SK-N-SH treated with all-trans-retinoic acid at 6 μM for 48 hours (cell line): ENCODE measurements around the gene MICU2.

Source experiments
- ATAC-seq: fragments of 200-7000 bp; cut with Tn5 transposase; 3 replicates; pipeline ENCODE4 v1.9.1; 2020; ENCODE audit warnings: mild to moderate bottlenecking, moderate library complexity
- ARNTL ChIP-seq: fragments of 450-650 bp; formaldehyde crosslinking; IDR thresholded peaks from 2 replicates; pipeline ENCODE4 v1.5.0; 2020; ENCODE audit warnings: low read depth, mild to moderate bottlenecking, moderate library complexity, borderline replicate concordance
- CREB5 ChIP-seq: fragments of 250-450 bp; sonication (Bioruptor Pico); IDR thresholded peaks from 2 replicates; pipeline ENCODE4 v1.5.1; 2020; ENCODE audit warnings: low read depth, mild to moderate bottlenecking, moderate library complexity
- CSDC2 ChIP-seq: fragments of 250-450 bp; sonication (Bioruptor Pico); IDR thresholded peaks from 2 replicates; pipeline ENCODE4 v1.5.0; 2020; ENCODE audit warnings: mild to moderate bottlenecking, moderate library complexity
- CSRNP3 ChIP-seq: fragments of 250-450 bp; sonication (Bioruptor Pico); IDR thresholded peaks from 2 replicates; pipeline ENCODE4 v1.5.1; 2021; ENCODE audit warnings: mild to moderate bottlenecking, moderate library complexity
- GLIS3 ChIP-seq: fragments of 250-450 bp; sonication (Bioruptor Pico); IDR thresholded peaks from 2 replicates; pipeline ENCODE4 v1.5.0; 2020; ENCODE audit warnings: mild to moderate bottlenecking, moderate library complexity
- ISL1 ChIP-seq: fragments of 250-450 bp; sonication (Bioruptor Pico); IDR thresholded peaks from 2 replicates; pipeline ENCODE4 v2.1.2; 2022; ENCODE audit warnings: mild to moderate bottlenecking, moderate library complexity
- OSR1 ChIP-seq: fragments of 250-450 bp; sonication (Bioruptor Pico); IDR thresholded peaks from 2 replicates; pipeline ENCODE4 v1.8.0; 2022; ENCODE audit warnings: moderate library complexity, mild to moderate bottlenecking, inconsistent platforms
- PATZ1 ChIP-seq: fragments of 250-450 bp; sonication (Bioruptor Pico); IDR thresholded peaks from 2 replicates; pipeline ENCODE4 v1.8.0; 2020; ENCODE audit warnings: mild to moderate bottlenecking, moderate library complexity, borderline replicate concordance
- POU6F1 ChIP-seq: fragments of 250-450 bp; sonication (Bioruptor Pico); IDR thresholded peaks from 2 replicates; pipeline ENCODE4 v1.8.0; 2021; ENCODE audit warnings: low read depth, mild to moderate bottlenecking, moderate library complexity, borderline replicate concordance
- PPARA ChIP-seq: fragments of 250-450 bp; sonication (Bioruptor Pico); IDR thresholded peaks from 2 replicates; pipeline ENCODE4 v1.5.0; 2020; ENCODE audit warnings: mild to moderate bottlenecking, borderline replicate concordance
- RARB ChIP-seq: fragments of 250-450 bp; sonication (Bioruptor Pico); IDR thresholded peaks from 2 replicates; pipeline ENCODE4 v1.8.0; 2021; ENCODE audit warnings: mild to moderate bottlenecking, moderate library complexity
- TCF4 ChIP-seq: fragments of 250-450 bp; sonication (Bioruptor Pico); IDR thresholded peaks from 2 replicates; pipeline ENCODE4 v1.8.0; 2021; ENCODE audit warnings: mild to moderate bottlenecking, moderate library complexity, borderline replicate concordance
- TOX ChIP-seq: fragments of 250-450 bp; sonication (Bioruptor Pico); IDR thresholded peaks from 2 replicates; pipeline ENCODE4 v1.8.0; 2021; ENCODE audit warnings: mild to moderate bottlenecking, moderate library complexity, borderline replicate concordance
- ZC3H10 ChIP-seq: fragments of 250-450 bp; sonication (Bioruptor Pico); IDR thresholded peaks from 2 replicates; pipeline ENCODE4 v1.5.1; 2021; ENCODE audit warnings: mild to moderate bottlenecking, moderate library complexity
- ZFP3 ChIP-seq: fragments of 250-450 bp; sonication (Bioruptor Pico); IDR thresholded peaks from 2 replicates; pipeline ENCODE4 v1.5.0; 2020; ENCODE audit warnings: mild to moderate bottlenecking, moderate library complexity
- ZFP30 ChIP-seq: fragments of 450-650 bp; formaldehyde crosslinking; IDR thresholded peaks from 2 replicates; pipeline ENCODE4 v1.5.0; 2022; ENCODE audit warnings: mild to moderate bottlenecking, moderate library complexity
- ZNF565 ChIP-seq: fragments of 450-650 bp; formaldehyde crosslinking; conservative IDR thresholded peaks from 2 replicates; pipeline ENCODE4 v1.5.0; 2020; ENCODE audit warnings: low read depth, mild to moderate bottlenecking, moderate library complexity
- ZNF70 ChIP-seq: fragments of 450-650 bp; formaldehyde crosslinking; IDR thresholded peaks from 2 replicates; pipeline ENCODE4 v1.5.0; 2020; ENCODE audit warnings: mild to moderate bottlenecking, moderate library complexity
- ZNF8 ChIP-seq: fragments of 450-650 bp; formaldehyde crosslinking; IDR thresholded peaks from 2 replicates; pipeline ENCODE4 v1.5.0; 2020; ENCODE audit warnings: mild to moderate bottlenecking, moderate library complexity
- TF ChIP-seq, protein P1 (sequence below): fragments of 250-450 bp; sonication (Bioruptor Pico); IDR thresholded peaks from 2 replicates; pipeline ENCODE4 v1.5.0; 2020; ENCODE audit warnings: mild to moderate bottlenecking, moderate library complexity

Gene MICU2

GRCh38 chr13:21576426-21576825 is 27.5 kb downstream of the MICU2 start (continued):
- TF ChIP-seq POU6F1 (CRISPR knock-in tag) (no peak), ARNTL (CRISPR knock-in tag) (no peak), ZFP30 (CRISPR knock-in tag) (no peak), TOX (no peak), TCF4 (CRISPR knock-in tag) (no peak), CSDC2 (no peak)
- TF ChIP-seq, all 23 proteins: peak for 0

DNA sequence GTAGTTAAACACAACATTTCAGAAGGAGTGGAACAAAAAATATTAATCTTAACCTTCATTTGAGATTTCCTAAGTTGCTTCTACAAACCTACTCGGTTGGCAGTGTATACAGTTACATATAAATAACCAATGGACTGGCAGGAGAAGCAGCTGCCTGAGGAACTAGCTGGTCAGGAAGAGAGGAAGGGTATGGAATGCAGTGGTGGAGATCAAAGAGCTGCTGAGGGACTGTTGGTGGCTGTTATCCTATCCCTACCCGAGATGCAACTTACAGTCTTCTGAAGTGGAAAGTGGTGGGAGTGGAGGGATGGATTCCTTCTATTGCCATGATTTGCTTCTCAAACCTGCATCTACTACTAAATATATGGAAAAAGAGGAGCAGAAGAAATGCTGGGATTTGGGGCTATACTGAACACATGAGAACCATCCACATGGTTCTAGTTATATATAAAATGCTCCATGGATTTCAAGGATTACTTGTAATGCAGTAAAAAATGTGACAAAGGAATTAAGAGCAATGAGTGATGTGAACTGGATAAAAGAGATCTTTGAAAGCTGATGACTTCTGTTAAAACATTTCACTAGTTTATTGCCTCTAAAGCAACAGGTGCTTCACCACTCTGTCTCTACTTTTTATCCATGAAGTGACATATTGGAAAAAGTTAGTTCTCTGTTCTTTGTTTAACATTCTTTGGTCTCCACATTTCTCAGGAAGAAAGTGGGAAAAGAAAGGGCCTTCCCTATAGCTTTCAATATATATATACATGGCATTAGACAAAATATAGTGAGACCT is 29.9 kb downstream of the MICU2 start:
- ATAC-seq: no peak
- TF ChIP-seq TOX (no peak), CSDC2 (no peak), PPARA (CRISPR knock-in tag) (no peak), ZC3H10 (CRISPR knock-in tag) (no peak), ISL1 (CRISPR knock-in tag) (no peak), ZFP3 (CRISPR knock-in tag) (no peak), TCF4 (CRISPR knock-in tag) (no peak), CSRNP3 (no peak), RARB (CRISPR knock-in tag) (no peak), CREB5 (CRISPR knock-in tag) (no peak), GLIS3 (CRISPR knock-in tag) (no peak), PATZ1 (CRISPR knock-in tag) (no peak), OSR1 (no peak), ZNF70 (CRISPR knock-in tag) (no peak)

DNA sequence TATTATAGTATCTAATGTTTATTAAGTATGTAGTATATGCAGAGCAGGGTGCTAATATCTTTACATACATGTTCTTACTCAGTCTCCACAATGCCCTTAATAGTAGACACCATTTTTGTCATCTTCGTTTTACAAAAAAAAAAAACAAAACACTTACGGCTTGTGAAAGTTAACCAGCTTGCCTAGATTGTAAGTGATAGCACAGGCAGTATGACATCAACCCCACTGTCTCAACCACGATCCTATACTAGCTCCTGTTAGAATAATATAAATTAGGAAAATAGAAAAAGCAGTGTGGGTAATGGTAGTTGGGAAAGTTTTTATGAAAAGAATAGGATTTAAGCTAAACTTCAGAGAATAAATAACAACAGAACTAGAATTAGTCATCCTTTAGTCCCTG is 34.3 kb downstream of the MICU2 start:
- no peak for ATAC-seq
- TF ChIP-seq ZNF70 (CRISPR knock-in tag) (no peak), ZFP30 (CRISPR knock-in tag) (no peak), ZNF565 (CRISPR knock-in tag) (no peak), PATZ1 (CRISPR knock-in tag) (no peak), POU6F1 (CRISPR knock-in tag) (no peak), RARB (CRISPR knock-in tag) (no peak), ZNF8 (no peak), TOX (no peak), PPARA (CRISPR knock-in tag) (no peak), CREB5 (CRISPR knock-in tag) (no peak)
- TF ChIP-seq, protein P1, sequence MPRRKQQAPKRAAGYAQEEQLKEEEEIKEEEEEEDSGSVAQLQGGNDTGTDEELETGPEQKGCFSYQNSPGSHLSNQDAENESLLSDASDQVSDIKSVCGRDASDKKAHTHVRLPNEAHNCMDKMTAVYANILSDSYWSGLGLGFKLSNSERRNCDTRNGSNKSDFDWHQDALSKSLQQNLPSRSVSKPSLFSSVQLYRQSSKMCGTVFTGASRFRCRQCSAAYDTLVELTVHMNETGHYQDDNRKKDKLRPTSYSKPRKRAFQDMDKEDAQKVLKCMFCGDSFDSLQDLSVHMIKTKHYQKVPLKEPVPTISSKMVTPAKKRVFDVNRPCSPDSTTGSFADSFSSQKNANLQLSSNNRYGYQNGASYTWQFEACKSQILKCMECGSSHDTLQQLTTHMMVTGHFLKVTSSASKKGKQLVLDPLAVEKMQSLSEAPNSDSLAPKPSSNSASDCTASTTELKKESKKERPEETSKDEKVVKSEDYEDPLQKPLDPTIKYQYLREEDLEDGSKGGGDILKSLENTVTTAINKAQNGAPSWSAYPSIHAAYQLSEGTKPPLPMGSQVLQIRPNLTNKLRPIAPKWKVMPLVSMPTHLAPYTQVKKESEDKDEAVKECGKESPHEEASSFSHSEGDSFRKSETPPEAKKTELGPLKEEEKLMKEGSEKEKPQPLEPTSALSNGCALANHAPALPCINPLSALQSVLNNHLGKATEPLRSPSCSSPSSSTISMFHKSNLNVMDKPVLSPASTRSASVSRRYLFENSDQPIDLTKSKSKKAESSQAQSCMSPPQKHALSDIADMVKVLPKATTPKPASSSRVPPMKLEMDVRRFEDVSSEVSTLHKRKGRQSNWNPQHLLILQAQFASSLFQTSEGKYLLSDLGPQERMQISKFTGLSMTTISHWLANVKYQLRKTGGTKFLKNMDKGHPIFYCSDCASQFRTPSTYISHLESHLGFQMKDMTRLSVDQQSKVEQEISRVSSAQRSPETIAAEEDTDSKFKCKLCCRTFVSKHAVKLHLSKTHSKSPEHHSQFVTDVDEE (CRISPR knock-in tag): no peak
